Measurements from ENCODE around the gene SMIM23.
"Not testable (repeated sequence)": the region's sequence is repeated elsewhere in the genome, so short reads cannot be mapped to it uniquely, and the experiment has no call there.

Gene SMIM23

DNA sequence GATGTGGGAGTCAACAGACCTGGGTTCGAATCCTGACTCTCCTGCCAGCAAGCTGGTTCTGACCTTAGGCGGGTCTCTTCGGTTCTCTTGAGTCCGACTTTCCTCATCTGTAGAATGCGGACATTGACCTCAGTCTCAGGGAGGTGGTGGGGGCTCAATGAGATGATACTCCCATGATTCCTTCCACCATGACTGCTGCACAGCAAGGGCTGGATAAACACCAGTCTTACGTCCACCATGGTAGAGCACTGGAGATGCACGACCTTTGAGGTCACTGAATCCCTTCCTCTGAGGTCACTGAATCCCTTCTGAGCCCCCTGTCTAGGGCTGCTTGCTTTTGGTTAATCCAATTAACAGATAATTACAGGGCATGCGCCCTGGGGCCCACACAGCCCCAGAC lies 12.5 kb upstream of the SMIM23 start:
- no peak for DNase-seq (ENCODE audit: low spot score)

DNA sequence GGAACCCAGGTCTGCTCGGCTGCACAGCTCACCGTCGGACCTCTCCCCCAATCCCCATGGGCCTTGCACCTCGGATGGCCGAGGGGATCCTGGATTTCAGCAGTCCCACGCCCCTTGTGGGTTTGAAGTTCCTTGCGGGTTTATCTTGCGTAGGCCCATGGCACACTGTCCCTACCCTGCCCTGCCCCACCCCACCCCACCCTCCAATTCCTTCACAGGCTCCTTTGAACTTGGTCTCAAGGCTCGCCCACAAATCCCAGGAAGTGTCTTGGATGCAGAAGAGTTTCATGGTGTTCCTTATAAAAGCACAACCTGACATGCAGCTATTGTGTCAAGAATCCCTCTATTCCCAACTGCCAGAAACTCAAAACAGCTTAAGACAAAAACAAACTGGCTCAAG lies 11.2 kb upstream of the SMIM23 start:
- no peak for DNase-seq (ENCODE audit: low spot score)

DNA sequence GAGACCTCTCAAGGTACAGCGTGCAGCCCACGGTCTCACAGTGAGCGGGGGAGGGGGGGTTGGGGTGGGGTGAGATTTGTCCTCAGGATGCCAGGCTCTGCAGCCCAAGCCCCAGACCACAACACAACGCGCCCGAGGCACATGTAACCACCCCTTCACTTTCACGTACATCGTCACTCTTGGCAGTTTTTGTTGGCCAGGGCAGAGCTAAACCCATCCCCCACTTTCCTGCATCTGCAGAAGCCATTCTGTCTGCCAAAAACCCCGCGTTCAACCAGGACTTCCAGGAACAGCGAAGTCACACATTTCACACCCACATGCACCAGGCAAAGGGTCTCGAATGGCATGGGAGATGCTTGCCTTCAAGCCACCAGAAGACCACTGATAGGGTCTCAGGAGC lies 9.4 kb upstream of the SMIM23 start:
- DNase-seq (ENCODE audit: low spot score): no peak

DNA sequence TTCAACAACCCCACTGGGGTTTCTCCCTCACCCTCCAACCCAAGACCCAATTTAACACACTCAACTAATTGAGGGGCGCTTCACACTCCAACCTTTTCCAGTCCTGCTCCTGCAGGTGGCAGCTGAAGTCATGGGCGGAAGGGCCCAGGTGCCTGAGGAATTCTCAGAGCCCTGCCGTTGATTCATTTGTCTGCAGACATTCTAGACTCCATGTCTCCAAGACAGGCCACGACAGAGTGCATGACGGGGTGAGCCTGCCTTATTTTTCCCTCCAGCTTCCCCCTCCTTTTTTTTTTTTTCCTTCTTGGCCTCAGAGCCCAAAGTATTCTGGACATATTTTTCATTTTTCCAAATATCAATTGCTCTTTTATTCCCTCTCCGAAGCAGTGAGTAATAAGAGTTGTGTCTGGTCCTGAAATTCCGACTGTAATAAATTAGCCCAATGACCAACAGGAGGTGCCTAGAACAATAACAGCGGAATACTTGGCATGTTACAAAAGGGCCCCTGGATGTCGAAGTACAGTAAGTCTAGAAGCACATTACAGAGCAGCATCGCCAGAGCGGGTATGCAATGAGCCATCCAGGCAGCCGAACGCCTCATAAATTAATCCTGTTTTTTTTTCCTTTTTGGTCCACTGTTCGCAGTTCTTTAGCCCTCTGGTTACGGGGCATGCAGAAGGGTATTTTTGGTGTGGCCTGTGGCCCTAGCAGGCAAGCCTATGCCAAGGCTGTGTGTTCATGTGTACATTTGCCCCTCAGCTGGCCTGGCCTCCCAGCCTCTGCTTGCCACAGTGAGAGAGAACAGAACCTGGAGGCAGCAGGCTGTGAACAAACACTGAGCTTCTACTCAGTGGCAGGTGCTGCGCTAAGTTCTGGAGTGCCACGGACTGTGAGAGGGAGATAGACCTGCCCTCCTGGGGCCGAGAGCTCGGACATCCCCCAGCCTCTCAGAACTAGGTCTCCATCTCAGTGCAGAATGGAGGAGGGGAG lies 8.6 kb upstream of the SMIM23 start:
- no peak for DNase-seq (ENCODE audit: low spot score)

DNA sequence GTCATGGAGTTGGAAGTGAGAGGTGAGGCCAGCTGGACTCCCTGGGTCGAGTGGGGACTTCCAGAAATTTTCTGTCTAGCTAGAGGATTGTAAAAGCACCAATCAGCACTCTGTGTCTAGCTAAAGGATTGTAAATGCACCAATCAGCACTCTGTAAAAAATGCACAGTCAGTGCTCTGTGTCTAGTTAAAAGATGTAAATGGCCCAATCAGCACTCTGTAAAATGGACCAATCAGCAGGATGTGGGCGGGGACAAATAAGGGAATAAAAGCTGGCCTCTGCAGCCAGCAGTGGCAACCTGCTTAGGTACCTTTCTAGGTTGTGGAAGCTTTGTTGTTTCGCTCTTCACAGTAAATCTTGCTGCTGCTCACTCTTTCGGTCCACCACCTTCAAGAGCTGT lies 3.9 kb upstream of the SMIM23 start:
- DNase-seq (ENCODE audit: low spot score): not testable (repeated sequence)

DNA sequence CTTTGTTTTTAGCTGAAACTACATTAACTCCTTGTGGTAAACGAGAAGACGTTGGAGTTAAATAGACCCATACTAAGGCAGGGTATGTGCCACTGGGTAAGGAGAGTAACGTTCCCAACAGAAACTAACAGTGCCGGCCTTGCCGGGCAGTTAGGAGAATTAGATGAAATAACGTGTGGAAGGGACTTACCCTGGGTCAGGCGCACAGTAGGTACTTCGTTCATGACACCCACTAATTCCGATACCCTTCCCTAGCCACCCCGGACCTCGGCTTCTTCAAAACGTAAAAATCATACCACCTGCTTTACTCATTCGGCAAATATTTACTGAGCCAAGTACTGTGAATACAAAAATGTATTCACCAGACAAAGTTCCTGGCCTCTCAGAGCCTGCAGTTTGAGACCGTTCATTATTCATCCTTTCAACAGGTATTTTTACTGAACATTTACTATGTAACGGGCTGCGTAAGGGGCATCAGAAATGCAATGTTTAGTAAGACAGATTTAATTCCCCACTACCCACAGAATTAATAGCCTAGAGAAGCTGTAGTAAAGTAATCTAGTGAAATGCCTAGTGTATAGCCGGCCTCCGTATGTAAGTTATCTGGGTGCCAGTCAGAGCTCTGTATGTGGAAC lies 3.2 kb upstream of the SMIM23 start:
- no peak for DNase-seq (ENCODE audit: low spot score)

DNA sequence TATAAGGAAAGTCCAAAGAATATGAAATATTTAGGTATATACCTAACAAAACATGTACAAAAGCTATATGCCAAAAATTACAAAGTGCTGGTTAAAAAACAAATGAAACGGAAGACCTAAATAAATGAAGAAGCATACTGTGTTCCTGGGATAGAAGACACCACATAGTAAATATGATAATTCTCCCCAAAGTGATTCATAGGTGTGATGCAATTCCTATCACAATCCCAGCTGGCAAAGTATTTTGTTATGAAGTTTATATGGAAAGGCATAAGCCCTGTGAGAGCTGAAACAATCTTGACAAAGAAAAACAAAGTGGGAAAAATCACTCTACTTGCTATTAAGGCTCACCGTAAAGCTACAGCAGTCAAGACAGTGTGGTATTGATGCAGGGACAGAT lies 2.6 kb upstream of the SMIM23 start:
- no peak for DNase-seq (ENCODE audit: low spot score)

DNA sequence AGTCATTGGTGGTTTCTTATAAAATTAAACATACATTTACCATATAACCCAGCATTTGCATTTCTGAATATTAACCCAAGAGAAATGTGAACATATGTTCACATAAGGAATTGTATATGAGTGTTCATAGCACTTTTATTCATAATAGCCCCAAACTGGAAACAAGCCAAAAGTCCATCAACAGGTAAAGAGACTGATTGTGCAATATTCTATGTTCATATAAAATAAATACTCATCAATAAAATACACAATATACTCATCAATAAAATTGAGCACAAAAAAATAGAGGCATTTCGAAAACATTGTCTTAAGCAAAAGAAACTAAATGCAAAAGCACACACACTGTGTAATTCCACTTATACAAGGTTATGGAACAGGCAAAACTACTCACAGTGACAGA lies 3.7 kb downstream of the SMIM23 start:
- DNase-seq (ENCODE audit: low spot score): no peak

DNA sequence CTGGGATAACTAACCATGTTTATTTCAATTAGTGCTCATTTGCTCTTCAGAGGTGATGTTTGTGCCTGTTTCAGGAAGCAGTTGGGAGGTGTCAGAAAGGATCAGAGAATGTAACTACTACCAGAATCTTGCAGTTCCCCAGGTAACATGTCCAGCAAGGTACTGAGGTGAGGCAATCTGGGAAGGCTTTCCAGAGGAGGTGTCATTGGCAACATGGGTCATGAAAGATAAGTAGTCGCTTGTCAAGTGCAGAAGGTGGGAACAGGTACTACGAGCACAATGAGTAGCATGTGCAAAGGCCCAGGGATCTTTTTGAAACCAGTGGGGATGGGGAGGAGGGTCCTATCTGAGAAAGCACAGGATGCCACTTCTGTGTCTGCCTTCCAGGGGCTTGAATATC lies 4.8 kb downstream of the SMIM23 start:
- no peak for DNase-seq (ENCODE audit: low spot score)

DNA sequence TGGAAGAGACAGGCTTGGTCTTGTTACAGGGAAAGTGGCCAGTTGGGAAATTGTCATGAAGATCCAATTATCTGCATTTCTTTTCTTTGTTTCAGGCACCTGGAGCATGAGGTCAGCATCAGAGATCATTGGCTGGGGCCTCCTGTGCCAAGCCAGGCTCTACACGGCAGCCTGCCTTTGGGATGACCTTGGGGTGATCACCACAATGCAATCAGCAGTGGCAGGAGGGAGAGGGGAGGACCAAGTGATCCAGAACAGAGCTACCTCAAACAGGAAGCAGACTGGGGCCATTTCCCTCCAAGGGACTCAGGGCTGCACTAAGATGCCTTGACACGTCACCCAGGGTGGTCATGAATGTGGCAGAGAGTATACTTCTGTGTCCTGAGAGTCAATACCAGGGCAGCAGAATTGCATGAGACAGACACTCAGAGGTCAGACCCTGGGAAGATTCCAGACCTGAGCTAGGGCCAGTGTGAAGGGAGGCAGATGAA lies 8.9 kb downstream of the SMIM23 start:
- no peak for DNase-seq (ENCODE audit: low spot score)

DNA sequence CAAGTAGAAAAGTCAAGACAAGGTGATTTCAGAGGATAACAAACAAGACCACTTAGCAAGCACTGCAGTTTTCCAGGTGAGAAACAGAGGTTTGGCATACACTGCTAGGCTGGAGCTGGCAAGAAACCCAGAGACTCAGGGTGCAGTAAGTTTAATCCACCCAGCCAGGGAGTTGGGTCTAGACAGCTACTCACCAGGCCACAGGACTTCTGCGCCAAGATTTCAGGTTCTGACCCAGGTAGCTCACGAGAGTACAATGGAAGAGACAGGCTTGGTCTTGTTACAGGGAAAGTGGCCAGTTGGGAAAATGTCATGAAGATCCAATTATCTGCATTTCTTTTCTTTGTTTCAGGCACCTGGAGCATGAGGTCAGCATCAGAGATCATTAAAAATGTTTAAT lies 9.8 kb downstream of the SMIM23 start:
- no peak for DNase-seq (ENCODE audit: low spot score)

DNA sequence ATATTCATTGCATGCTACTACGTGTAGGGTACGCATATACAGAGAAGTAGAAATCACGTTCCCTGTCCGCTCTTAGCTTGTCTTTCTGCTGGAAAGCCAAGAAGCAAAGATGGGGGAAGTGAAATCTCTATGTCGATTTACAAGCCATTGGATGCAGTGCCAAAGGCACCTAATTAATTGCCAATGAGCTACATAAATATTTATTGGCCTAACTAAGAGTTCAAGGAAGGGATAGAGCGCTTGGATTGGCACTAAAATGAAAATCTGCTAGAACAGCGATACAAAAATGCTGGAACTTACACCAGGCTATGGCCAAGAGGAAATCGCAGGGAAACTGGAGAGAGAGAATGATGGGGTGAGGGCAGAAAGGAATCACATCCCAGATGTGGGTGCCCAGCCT lies 10.8 kb downstream of the SMIM23 start:
- no peak for DNase-seq (ENCODE audit: low spot score)

DNA sequence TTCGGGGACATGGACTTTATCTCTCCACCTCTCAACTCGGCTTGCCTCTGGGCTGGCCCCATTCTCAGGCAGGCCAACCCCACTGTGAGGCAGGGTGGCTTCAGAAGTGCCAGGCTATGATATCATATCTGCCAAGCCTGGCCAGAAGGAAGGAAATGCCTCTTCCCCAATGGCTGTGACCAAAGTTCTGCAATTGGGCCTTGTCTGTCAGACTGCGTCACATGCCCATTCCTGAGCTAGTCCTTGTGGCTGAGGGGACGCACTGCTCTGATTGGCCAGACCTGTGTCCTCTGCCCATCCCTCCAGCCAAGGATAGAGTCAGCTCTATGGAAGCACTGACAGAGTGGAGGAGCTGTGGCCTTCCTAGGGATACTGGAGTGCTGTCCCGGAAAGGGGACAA lies 11.9 kb downstream of the SMIM23 start:
- no peak for DNase-seq (ENCODE audit: low spot score)

DNA sequence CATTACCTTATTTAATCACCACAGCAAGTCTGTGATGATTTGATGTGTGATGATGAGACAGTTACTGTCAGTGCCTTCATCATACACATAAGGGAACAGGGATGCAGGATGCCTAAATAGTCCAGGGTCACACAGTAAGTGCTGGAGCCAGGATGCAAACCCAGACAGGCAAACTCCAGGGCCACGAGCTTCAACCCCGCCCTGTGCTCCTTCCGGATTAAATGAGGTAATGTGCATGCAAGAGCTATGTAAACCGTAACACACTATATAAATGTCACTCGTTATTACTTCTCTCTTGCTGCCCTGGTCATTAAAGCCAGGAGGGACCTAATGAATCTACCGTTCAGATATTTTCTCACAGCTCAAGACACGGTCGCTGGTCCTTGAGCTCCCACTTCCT lies 12.8 kb downstream of the SMIM23 start:
- no peak for DNase-seq (ENCODE audit: low spot score)

DNA sequence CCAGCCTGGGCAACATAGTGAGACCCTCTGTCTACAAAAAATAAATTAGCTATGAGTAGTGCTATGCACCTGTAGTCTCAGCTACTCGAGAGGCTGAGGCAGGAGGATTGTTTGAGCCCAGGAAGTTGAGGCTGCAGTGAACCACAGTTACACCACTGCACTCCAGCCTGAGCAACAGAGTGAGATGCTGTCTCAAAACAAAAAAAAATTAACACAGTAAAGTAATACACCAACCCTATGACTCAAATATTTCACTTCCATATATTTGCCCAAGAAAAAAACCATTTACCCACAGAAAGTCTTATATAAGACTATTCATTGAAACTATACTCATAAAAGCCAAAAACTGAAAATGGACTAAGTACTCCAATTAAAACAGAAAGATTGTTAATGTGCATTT lies 16.2 kb downstream of the SMIM23 start:
- no peak for DNase-seq (ENCODE audit: low spot score)

DNA sequence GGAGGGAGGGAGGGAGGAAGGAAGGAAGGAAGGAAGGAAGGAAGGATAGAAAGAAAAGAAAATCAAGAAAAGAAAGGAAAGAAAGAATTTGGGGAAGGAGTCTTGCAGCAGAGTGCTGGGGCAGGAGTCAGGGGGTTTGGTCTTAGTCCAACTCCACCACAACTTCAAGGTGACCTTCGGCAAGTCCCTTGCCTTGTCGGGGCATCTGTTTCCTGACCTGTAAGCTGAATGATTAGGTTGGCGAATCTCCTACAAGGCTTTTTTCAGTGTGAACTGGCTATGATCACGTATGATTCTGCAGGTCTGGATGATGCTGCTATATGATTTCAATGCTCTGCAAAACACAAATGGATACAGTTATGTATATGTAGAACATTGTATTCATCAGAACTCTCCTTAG lies 20.1 kb downstream of the SMIM23 start:
- DNase-seq (ENCODE audit: low spot score): no peak

DNA sequence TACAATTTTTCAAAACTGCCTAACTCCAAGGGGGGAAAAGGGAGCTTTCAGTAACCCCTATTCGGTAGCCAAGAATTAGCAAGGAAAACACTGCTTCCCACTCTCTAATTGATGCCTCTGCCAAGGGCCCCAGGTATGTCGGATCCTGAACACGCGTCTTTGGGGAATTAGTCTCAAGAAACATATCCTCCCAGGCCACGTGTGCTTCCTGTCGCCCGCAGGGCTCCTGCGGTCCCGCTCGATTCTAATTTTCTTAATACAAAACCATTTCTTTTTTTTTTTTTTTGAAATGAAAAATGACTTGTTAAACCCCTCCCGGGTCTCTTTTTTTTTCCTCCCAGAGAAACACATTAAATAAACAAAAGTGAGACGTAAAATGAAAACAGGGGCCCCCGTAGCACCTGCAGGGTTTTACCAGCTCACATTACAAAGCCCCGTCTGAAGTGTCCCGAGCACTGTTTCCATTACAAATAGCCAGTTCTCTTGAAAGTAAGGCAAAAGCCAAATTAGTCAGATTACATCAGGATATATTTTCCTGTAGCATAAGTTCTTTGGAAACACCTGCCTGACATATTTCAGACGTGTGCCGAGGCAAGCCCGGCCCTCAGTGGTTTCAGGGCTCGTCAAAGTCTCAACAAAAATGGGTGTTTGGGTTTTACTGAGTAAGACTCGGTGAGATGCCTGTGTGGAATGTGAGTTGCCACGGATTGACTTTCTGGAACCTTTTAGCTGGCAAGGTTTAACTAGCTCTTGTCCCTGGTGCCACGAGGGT lies 21.5 kb downstream of the SMIM23 start:
- no peak for DNase-seq (ENCODE audit: low spot score)

DNA sequence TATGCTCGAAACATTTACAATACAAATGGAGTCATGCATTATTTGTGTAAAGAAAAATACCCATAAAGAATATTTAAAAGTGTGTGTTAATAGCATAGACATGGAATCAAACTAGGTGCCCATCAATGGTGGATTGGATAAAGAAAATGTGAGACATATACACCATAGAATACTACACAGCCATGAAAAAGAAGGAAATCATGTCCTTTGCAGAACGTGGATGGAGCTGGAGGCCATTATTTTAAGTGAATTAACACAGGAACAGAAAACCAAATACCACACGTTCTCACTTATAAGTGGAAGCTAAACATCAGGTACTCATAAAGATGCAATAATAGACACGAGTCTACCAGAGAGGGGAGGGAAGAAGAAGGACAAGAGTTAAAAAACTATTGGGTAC lies 22.8 kb downstream of the SMIM23 start:
- DNase-seq (ENCODE audit: low spot score): no peak

DNA sequence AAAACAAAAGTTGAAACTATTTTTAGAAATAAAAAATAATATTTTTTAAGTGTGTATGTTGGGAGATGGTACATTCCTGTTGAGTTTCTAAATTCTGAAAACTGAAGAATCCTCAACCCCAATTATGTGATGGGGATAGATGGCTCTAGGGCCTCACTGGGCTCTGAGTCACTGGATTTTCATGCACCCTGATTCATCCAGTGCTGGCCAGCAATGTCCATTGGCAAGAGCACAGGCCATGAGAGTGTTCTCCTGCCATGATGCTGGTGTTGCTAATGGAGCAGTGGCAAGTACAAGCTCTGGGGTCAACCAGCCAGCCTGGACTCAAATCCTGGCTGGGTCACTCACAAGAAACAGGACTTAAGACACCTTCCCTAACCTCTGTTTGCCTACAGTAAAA lies 23.3 kb downstream of the SMIM23 start:
- DNase-seq (ENCODE audit: low spot score): no peak

DNA sequence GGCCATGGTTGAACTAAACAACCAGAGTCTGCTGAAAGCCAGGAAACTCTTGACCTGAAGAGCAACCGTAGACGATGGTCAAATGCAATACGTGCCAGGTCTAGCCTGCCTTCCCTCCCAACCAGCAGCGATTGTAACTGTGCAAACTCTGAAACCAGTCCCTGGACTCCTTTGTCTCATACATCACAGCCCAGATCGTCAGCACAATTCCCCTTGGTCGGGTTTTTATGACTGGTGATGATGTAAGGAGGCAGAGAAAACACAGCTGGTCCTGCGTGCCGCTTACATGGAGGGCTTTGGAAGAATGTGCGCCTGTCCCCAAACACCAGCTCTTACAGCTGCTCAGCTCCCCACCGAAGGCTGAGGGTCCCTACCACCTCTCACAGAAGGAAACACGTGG lies 24.6 kb downstream of the SMIM23 start:
- DNase-seq (ENCODE audit: low spot score): no peak

DNA sequence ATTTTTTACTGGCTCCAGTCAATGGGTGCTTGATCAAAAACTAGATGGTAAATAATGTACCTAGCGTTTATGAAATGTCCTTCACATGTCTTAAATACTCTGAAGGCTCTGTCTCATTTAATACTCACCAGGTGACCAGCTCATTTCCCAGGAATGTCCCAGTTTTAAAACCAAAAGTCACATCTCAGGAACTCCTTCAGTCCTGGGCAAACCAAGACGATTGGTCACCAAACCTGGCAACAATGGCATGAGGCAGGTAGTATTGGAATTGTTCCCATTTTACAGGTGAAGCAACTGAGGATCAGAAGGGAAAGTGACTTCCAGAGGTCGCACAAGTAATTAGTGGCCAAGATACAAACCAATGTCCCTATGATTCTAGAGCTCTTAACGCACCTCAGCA lies 27.7 kb downstream of the SMIM23 start:
- DNase-seq (ENCODE audit: low spot score): no peak

DNA sequence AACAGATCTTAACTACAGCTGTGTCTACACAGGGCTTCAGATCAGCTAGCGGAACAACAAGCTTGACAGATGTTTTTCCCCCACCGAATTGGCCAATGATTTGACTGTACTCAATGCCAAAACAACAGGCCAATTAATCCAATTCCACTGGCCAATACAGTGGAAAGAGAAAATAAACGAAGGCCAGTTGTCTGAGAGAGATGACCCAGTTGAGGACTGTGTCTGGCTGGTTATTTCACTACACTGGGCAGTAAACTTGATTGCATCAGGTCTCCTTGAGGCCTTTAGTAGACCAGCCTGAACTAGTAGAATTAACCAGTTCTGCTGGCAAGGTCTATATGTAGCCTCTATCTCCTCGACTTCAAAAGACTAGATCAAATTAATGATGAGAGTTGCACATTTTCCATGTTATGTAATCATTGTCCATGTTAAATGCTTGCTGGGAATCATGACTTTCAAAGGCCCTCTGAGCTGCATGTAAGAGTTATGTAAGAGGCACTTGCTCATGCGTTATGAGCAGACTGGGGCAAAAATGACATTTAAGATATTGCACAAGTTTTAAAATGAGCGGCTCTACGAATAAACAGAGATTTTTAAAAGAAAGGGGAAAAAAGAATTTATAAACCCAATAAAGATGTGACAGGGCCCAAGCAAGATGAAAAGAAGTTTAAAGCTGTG lies 28.3 kb downstream of the SMIM23 start:
- no peak for DNase-seq (ENCODE audit: low spot score)

Measured in hematopoietic multipotent progenitor cell treated with erythropoietin and hydrocortisone succinate and interleukin-3 and kit ligand, for 17 days (in vitro differentiated cells).